ENCODE data around the gene HEY2. TPM values are rescaled to one million over a fixed set of nuclear protein-coding genes. Genes with fewer than 3 reads are reported as not detected.
A peak's percentile ranks its signal among the peaks of the same experiment; 100 is the strongest.

Gene HEY2
- total and polyA plus RNA-seq, 10 of the 15 experiments (the other 5 are each of a cell fraction or from before 2014, with no cell fraction given): 0.01 to 0.32 (median 0.08) TPM; not detected in 4

DNA sequence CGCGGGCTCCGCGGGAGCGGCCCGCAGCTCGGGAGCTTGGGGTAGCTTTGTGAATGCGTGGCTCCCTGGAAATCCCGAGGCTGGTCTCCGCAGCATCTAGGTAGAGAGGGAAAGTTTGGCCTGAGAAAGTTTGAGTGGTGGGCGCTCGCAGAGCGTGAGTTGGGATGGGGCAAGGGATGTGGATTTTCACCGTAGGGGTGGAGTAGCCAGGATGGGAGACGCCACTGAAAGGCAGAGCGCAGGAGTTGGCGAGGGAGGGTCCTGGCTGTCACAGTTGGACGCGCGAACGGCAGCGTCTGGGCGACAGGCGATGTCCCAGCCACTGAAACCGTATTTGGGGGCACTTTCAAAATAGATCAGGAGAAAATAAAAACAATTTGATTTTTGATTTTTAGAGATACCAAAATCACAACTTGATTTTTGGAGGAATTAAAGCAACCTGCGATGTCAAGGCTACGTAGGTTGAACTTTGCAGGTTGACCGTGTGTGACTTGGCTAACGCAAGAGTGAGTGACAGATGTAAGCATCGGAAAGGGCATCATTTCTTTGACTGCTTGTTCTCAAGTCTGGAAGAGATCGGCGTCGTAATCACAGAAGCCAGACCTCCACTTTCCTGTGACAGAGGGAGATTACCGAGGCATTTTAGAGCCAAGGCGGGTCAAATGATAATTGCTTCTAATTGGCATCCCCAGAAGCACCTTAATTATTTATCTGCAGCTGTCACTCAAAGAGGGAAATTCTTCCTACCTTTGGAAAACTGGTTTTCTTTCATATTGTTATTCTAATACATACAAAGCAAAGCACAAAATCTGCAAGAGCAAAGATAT lies 646 bp downstream of the HEY2 start:
- RAD21 ChIA-PET (ENCODE audit: unreplicated experiment): interaction anchor here (1.4 to 10.1 kb wide), 2 partner anchors 10 to 437 kb away, joined by 3 to 134 read pairs; no protein-coding TSS in a partner anchor
- FAIRE-seq: no peak
- Histone ChIP-seq H2AFZ (ENCODE audit: control insufficient read depth, low read depth, low read length) (peak overlapping the region; percentile 88), H3K9ac (ENCODE audit: control insufficient read depth, insufficient read depth, low read length) (no peak overlapping the region), H3K79me2 (ENCODE audit: control insufficient read depth, insufficient read depth, low read length) (no peaks in the 10 kb centered on the region), H3K4me1 (ENCODE audit: control insufficient read depth, insufficient read depth, low read length) (peaks cover 9% of the 10 kb centered on the region), H3K9me3 (replicated peaks; ENCODE audit: control insufficient read depth, insufficient read depth, low read length) (no peaks in the 10 kb centered on the region), H3K27ac (ENCODE audit: control insufficient read depth, insufficient read depth) (no peak overlapping the region), H3K4me3 (peak overlapping the region; percentile 71), H3K36me3 (ENCODE audit: control insufficient read depth in 2 of 2, insufficient read depth in 2 of 2, low read length in 1 of 2) (no peaks in the 10 kb centered on the region), H3K27me3 (replicated peaks in 1 of 2; ENCODE audit: control insufficient read depth in 2 of 2, insufficient read depth in 2 of 2, low read length in 1 of 2) (peaks cover 5 to 6% of the 10 kb centered on the region in 2 experiments; a peak in 3 of 4 replicates), H4K20me1 (ENCODE audit: control insufficient read depth, insufficient read depth) (no peaks in the 10 kb centered on the region), H3K4me2 (ENCODE audit: control insufficient read depth, insufficient read depth) (peak overlapping the region; percentile 97)
- POLR2A ChIA-PET: no interaction called here
- in situ Hi-C loops (cut with MboI): loop anchor here (25.0 kb wide), 3 partner anchors 588 to 1362 kb away; partner anchors contain the start of genes RSPO3 and TPD52L1
- SMC1A ChIA-PET (ENCODE audit: uncharacterized antibody, unreplicated experiment): interaction anchor here (0.7 to 2.2 kb wide), 5 partner anchors 8 to 436 kb away, joined by 3 to 11 read pairs (median 4); no protein-coding TSS in a partner anchor
- no peak for ATAC-seq
- no TSS peak for BruUV-seq (replicated peaks)
- no peak for DNase-seq (ENCODE audit: low read depth, low spot score)
- WGBS (ENCODE audit: insufficient coverage, insufficient replicate concordance, low lambda C conversion rate, missing lambda C conversion rate): 12% methylated on average over 34 of the region's 35 CpGs
- intact Hi-C loops (cut with micrococcal nuclease; ENCODE audit: unreplicated experiment): loop anchor here (2.0 kb wide), 1 partner anchor 33 kb away; no protein-coding TSS in a partner anchor
- CTCF ChIA-PET: interaction anchor here (1.3 to 10.9 kb wide), 3 partner anchors 8 to 437 kb away, joined by 3 to 306 read pairs (median 4); no protein-coding TSS in a partner anchor
- no peak for TF ChIP-seq ESRRA (IDR thresholded peaks at IDR 0.05; ENCODE audit: low read length)
- TF ChIP-seq STAT3 (IDR thresholded peaks at IDR 0.05; ENCODE audit: low read depth, low read length): no peak
- TF ChIP-seq PKNOX1 (IDR thresholded peaks at IDR 0.05): peak; percentile 63
- TF ChIP-seq ATF2 (IDR thresholded peaks at IDR 0.05; ENCODE audit: low read length): no peak
- no peak for TF ChIP-seq ZNF384 (IDR thresholded peaks at IDR 0.05; ENCODE audit: borderline replicate concordance, low read depth, low read length)
- peak; percentile 15 for TF ChIP-seq PBX3 (IDR thresholded peaks at IDR 0.05; ENCODE audit: insufficient replicate concordance, low read depth, low read length)
- TF ChIP-seq HCFC1 (IDR thresholded peaks at IDR 0.05; ENCODE audit: low read length): no peak
- no peak for TF ChIP-seq BHLHE40 (IDR thresholded peaks at IDR 0.05; ENCODE audit: borderline replicate concordance in 1 of 2, low read depth in 2 of 2, low read length in 1 of 2)
- no peak for TF ChIP-seq ZBED1 (IDR thresholded peaks at IDR 0.05; ENCODE audit: borderline replicate concordance)
- TF ChIP-seq RB1 (IDR thresholded peaks at IDR 0.05; ENCODE audit: borderline replicate concordance): no peak
- TF ChIP-seq FOS (IDR thresholded peaks at IDR 0.05; ENCODE audit: borderline replicate concordance, extremely low read depth, insufficient read length): no peak
- TF ChIP-seq, protein P1, sequence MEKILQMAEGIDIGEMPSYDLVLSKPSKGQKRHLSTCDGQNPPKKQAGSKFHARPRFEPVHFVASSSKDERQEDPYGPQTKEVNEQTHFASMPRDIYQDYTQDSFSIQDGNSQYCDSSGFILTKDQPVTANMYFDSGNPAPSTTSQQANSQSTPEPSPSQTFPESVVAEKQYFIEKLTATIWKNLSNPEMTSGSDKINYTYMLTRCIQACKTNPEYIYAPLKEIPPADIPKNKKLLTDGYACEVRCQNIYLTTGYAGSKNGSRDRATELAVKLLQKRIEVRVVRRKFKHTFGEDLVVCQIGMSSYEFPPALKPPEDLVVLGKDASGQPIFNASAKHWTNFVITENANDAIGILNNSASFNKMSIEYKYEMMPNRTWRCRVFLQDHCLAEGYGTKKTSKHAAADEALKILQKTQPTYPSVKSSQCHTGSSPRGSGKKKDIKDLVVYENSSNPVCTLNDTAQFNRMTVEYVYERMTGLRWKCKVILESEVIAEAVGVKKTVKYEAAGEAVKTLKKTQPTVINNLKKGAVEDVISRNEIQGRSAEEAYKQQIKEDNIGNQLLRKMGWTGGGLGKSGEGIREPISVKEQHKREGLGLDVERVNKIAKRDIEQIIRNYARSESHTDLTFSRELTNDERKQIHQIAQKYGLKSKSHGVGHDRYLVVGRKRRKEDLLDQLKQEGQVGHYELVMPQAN (conservative IDR thresholded peaks at IDR 0.05): no peak
- TF ChIP-seq, protein P2, sequence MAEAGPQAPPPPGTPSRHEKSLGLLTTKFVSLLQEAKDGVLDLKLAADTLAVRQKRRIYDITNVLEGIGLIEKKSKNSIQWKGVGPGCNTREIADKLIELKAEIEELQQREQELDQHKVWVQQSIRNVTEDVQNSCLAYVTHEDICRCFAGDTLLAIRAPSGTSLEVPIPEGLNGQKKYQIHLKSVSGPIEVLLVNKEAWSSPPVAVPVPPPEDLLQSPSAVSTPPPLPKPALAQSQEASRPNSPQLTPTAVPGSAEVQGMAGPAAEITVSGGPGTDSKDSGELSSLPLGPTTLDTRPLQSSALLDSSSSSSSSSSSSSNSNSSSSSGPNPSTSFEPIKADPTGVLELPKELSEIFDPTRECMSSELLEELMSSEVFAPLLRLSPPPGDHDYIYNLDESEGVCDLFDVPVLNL (IDR thresholded peaks at IDR 0.05; ENCODE audit: low read depth, low read length): no peak
